Ureter (tissue), 1 donor: ENCODE data around the gene COQ9. TPM values are rescaled to one million over a fixed set of nuclear protein-coding genes. Genes with fewer than 3 reads are reported as not detected.

ENCODE experiments used
- total RNA-seq: library from RNA; stranded (reverse); gene quantifications from one replicate; pipeline ENCODE4 v1.2.4, GENCODE V29; 2023
- donor health status: DM: yes; HTN: yes; CAD: no.

Gene COQ9
- total RNA-seq, 1 donor from 2014 or later = 66.6 TPM

Other genes starting within 250 kb of the COQ9 start
- gene ARL2BP, start 202.2 kb upstream of the COQ9 start, total RNA-seq = 43.3 TPM
- 34.3 TPM for gene PLLP, start 162.8 kb upstream of the COQ9 start, total RNA-seq
- not detected for gene CCL22, start 88.7 kb upstream of the COQ9 start, total RNA-seq
- gene CX3CL1, start 75.0 kb upstream of the COQ9 start, total RNA-seq = 31.1 TPM
- gene CCL17, start 42.7 kb upstream of the COQ9 start, total RNA-seq = 0.78 TPM
- 53.2 TPM for gene CIAPIN1, start 94 bp upstream of the COQ9 start, total RNA-seq
- 57.3 TPM for gene POLR2C, start 15.2 kb downstream of the COQ9 start, total RNA-seq
- 12.5 TPM for gene DOK4, start 39.0 kb downstream of the COQ9 start, total RNA-seq
- 4.6 TPM for gene CCDC102A, start 89.1 kb downstream of the COQ9 start, total RNA-seq
- 0.75 TPM for gene ADGRG5, start 95.2 kb downstream of the COQ9 start, total RNA-seq
- 201 TPM for gene ADGRG1, start 181.2 kb downstream of the COQ9 start, total RNA-seq
- 2.2 TPM for gene ADGRG3, start 220.8 kb downstream of the COQ9 start, total RNA-seq
- gene DRC7, start 247.3 kb downstream of the COQ9 start, total RNA-seq = 0.49 TPM